MG63 (cell line): ENCODE results near the gene SEC31A. TPM values are rescaled to one million over a fixed set of nuclear protein-coding genes. Genes with fewer than 3 reads are reported as not detected.
"Not testable (repeated sequence)": the region's sequence is repeated elsewhere in the genome, so short reads cannot be mapped to it uniquely, and the experiment has no call there.

ENCODE experiments used
- DNase-seq: peaks from one replicate; pipeline ENCODE4 v3.0.0-alpha.2; 2020
- H3K27me3 ChIP-seq: fragments of 250-450 bp; sonication (Bioruptor Pico); 2 replicates; pipeline ENCODE4 v1.5.1; 2020; ENCODE audit warnings: mild to moderate bottlenecking, moderate library complexity
- H3K36me3 ChIP-seq: fragments of 250-450 bp; sonication (Bioruptor Pico); 2 replicates; pipeline ENCODE4 v1.5.1; 2020; ENCODE audit warnings: mild to moderate bottlenecking, moderate library complexity
- H3K4me3 ChIP-seq: fragments of 250-450 bp; sonication (Bioruptor Pico); 2 replicates; pipeline ENCODE4 v1.5.1; 2020; ENCODE audit warnings: mild to moderate bottlenecking, moderate library complexity
- H3K9me3 ChIP-seq: fragments of 250-450 bp; sonication (Bioruptor Pico); 2 replicates; pipeline ENCODE4 v1.5.1; 2020; ENCODE audit warnings: mild to moderate bottlenecking, moderate library complexity
- total RNA-seq: library from RNA; depleted of rRNA; stranded (reverse); fragments of >200 nt; shearing (Covaris generic); gene quantifications from 2 replicates; pipeline ENCODE4 v1.2.3, GENCODE V29; 2014; ENCODE audit warnings: low replicate concordance

The SEC31A gene
- total RNA-seq, 1 experiment from 2014 or later, result 139 TPM

GRCh38 chr4:82899374-82900065, 8.6 kb upstream of the SEC31A start:
- H3K9me3 ChIP-seq, result no peaks in the 10 kb centered on the region
- peaks cover 31% of the 10 kb centered on the region for H3K36me3 ChIP-seq
- DNase-seq, result no peak
- H3K4me3 ChIP-seq, result peak overlapping the region; percentile 79
- no peaks in the 10 kb centered on the region for H3K27me3 ChIP-seq

- peaks cover 40% of the 10 kb centered on the region for H3K36me3 ChIP-seq
- H3K9me3 ChIP-seq, result no peaks in the 10 kb centered on the region
- H3K4me3 ChIP-seq, result peak overlapping the region; percentile 79
- peak; percentile 52 for DNase-seq
- no peaks in the 10 kb centered on the region for H3K27me3 ChIP-seq
Observed at GRCh38 chr4:82898322-82899243, 7.6 kb upstream of the SEC31A start.

GRCh38 chr4:82896755-82897154, 5.8 kb upstream of the SEC31A start:
- peaks cover 49% of the 10 kb centered on the region for H3K36me3 ChIP-seq
- DNase-seq, result no peak

GRCh38 chr4:82893942-82894341, 3.0 kb upstream of the SEC31A start:
- Histone ChIP-seq H3K9me3 (no peaks in the 10 kb centered on the region), H3K36me3 (peaks cover 49% of the 10 kb centered on the region), H3K27me3 (no peaks in the 10 kb centered on the region), H3K4me3 (no peak overlapping the region)
- no peak for DNase-seq

More at GRCh38 chr4:82896755-82897154, 5.8 kb upstream of the SEC31A start:
- Histone ChIP-seq H3K27me3 (no peaks in the 10 kb centered on the region), H3K9me3 (no peaks in the 10 kb centered on the region), H3K4me3 (no peak overlapping the region)

GRCh38 chr4:82892467-82892802, 1.5 kb upstream of the SEC31A start:
- DNase-seq, result no peak
- no peaks in the 10 kb centered on the region for H3K9me3 ChIP-seq
- no peaks in the 10 kb centered on the region for H3K27me3 ChIP-seq
- H3K36me3 ChIP-seq, result peaks cover 42% of the 10 kb centered on the region
- no peak overlapping the region for H3K4me3 ChIP-seq

GRCh38 chr4:82891707-82892466, 934 bp upstream of the SEC31A start:
- Histone ChIP-seq H3K36me3 (peaks cover 39% of the 10 kb centered on the region), H3K4me3 (peak overlapping the region; percentile 86), H3K27me3 (no peaks in the 10 kb centered on the region), H3K9me3 (no peaks in the 10 kb centered on the region)
- no peak for DNase-seq

- DNase-seq, result no peak
- Histone ChIP-seq H3K27me3 (no peaks in the 10 kb centered on the region), H3K9me3 (no peaks in the 10 kb centered on the region), H3K36me3 (peaks cover 36% of the 10 kb centered on the region), H3K4me3 (peak overlapping the region; percentile 86)
Observed at GRCh38 chr4:82890528-82890900, 439 bp downstream of the SEC31A start.

GRCh38 chr4:82889287-82889686, 1.7 kb downstream of the SEC31A start:
- Histone ChIP-seq H3K27me3 (no peaks in the 10 kb centered on the region), H3K9me3 (no peaks in the 10 kb centered on the region), H3K36me3 (peaks cover 36% of the 10 kb centered on the region), H3K4me3 (peak overlapping the region; percentile 86)
- no peak for DNase-seq

GRCh38 chr4:82886147-82886942, 4.6 kb downstream of the SEC31A start:
- no peaks in the 10 kb centered on the region for H3K27me3 ChIP-seq
- H3K4me3 ChIP-seq, result no peak overlapping the region; the same call in 1 of the 2 replicates
- DNase-seq, result no peak
- H3K9me3 ChIP-seq, result no peaks in the 10 kb centered on the region
- peaks cover 30% of the 10 kb centered on the region for H3K36me3 ChIP-seq

GRCh38 chr4:82885410-82885809, 5.5 kb downstream of the SEC31A start:
- Histone ChIP-seq H3K27me3 (no peaks in the 10 kb centered on the region), H3K9me3 (no peaks in the 10 kb centered on the region), H3K4me3 (no peak overlapping the region), H3K36me3 (peaks cover 33% of the 10 kb centered on the region)
- no peak for DNase-seq

GRCh38 chr4:82868572-82868971, 22.4 kb downstream of the SEC31A start:
- DNase-seq, result no peak
- Histone ChIP-seq H3K36me3 (peaks cover 73% of the 10 kb centered on the region), H3K4me3 (no peak overlapping the region), H3K27me3 (no peaks in the 10 kb centered on the region), H3K9me3 (no peaks in the 10 kb centered on the region)

GRCh38 chr4:82866706-82867385, 24.1 kb downstream of the SEC31A start:
- Histone ChIP-seq H3K27me3 (no peaks in the 10 kb centered on the region), H3K36me3 (peaks cover 74% of the 10 kb centered on the region), H3K4me3 (no peak overlapping the region), H3K9me3 (no peaks in the 10 kb centered on the region)
- no peak for DNase-seq

GRCh38 chr4:82866033-82866432, 24.9 kb downstream of the SEC31A start:
- not testable (repeated sequence) for H3K4me3 ChIP-seq, H3K9me3 ChIP-seq, H3K27me3 ChIP-seq
- peak; percentile 33 for DNase-seq
- peaks cover 71% of the 10 kb centered on the region for H3K36me3 ChIP-seq

- DNase-seq, result no peak
- Histone ChIP-seq H3K27me3 (no peaks in the 10 kb centered on the region), H3K9me3 (no peaks in the 10 kb centered on the region), H3K36me3 (peaks cover 68% of the 10 kb centered on the region), H3K4me3 (no peak overlapping the region)
Observed at GRCh38 chr4:82865592-82865991, 25.4 kb downstream of the SEC31A start.

GRCh38 chr4:82864336-82864979, 26.5 kb downstream of the SEC31A start:
- no peaks in the 10 kb centered on the region for H3K27me3 ChIP-seq
- H3K9me3 ChIP-seq, result no peaks in the 10 kb centered on the region
- DNase-seq, result no peak
- H3K4me3 ChIP-seq, result no peak overlapping the region
- peaks cover 62% of the 10 kb centered on the region for H3K36me3 ChIP-seq
